Measurements from ENCODE around the gene CTSD.

Gene CTSD

GRCh38 chr11:1778141-1778911 lies 14.6 kb upstream of the CTSD start:
- H3K36me3 ChIP-seq = no peaks in the 10 kb centered on the region
- no peak overlapping the region for H3K4me3 ChIP-seq
- TF ChIP-seq Cebpa-rat (IDR thresholded peaks at IDR 0.05) = no peak
- peaks cover 13% of the 10 kb centered on the region; the same call in 1 of the 2 replicates for H3K27me3 ChIP-seq
- H3K4me2 ChIP-seq = peak overlapping the region; percentile 42
- H3K9ac ChIP-seq = no peak overlapping the region
- H4K20me1 ChIP-seq = peaks cover 20% of the 10 kb centered on the region; the same call in 1 of the 2 replicates
- peaks cover 16% of the 10 kb centered on the region for H3K9me3 ChIP-seq
- peaks cover 50% of the 10 kb centered on the region for H3K4me1 ChIP-seq
- H3K27ac ChIP-seq = no peak overlapping the region

GRCh38 chr11:1777737-1778136 lies 14.0 kb upstream of the CTSD start:
- TF ChIP-seq Cebpa-rat (IDR thresholded peaks at IDR 0.05) = peak; percentile 61; the same call in 1 of the 2 replicates
- H3K4me1 ChIP-seq = peaks cover 47% of the 10 kb centered on the region
- peak overlapping the region; percentile 42 for H3K4me2 ChIP-seq
- H3K4me3 ChIP-seq = no peak overlapping the region
- no peak overlapping the region for H3K9ac ChIP-seq
- peaks cover 7% of the 10 kb centered on the region; the same call in 1 of the 2 replicates for H3K27me3 ChIP-seq
- H3K9me3 ChIP-seq = peaks cover 16% of the 10 kb centered on the region
- peaks cover 20% of the 10 kb centered on the region; the same call in 1 of the 2 replicates for H4K20me1 ChIP-seq
- H3K36me3 ChIP-seq = no peaks in the 10 kb centered on the region
- no peak overlapping the region for H3K27ac ChIP-seq

GRCh38 chr11:1776944-1777715 lies 13.4 kb upstream of the CTSD start:
- Histone ChIP-seq H3K4me3 (no peak overlapping the region), H3K4me2 (peak overlapping the region; percentile 42; the same call in 1 of the 2 replicates), H3K27me3 (peaks cover under 1% of the 10 kb centered on the region; the same call in 1 of the 2 replicates), H3K36me3 (no peaks in the 10 kb centered on the region), H3K27ac (no peak overlapping the region), H3K4me1 (peaks cover 47% of the 10 kb centered on the region), H3K9ac (no peak overlapping the region), H3K9me3 (peaks cover 16% of the 10 kb centered on the region), H4K20me1 (peaks cover 15% of the 10 kb centered on the region; the same call in 1 of the 2 replicates)
- no peak for TF ChIP-seq Cebpa-rat (IDR thresholded peaks at IDR 0.05)

- no peak overlapping the region for H3K4me3 ChIP-seq
- no peaks in the 10 kb centered on the region for H3K36me3 ChIP-seq
- H3K9me3 ChIP-seq = peaks cover 16% of the 10 kb centered on the region
- peaks cover 7% of the 10 kb centered on the region; the same call in 1 of the 2 replicates for H4K20me1 ChIP-seq
- no peak overlapping the region for H3K27ac ChIP-seq
- H3K9ac ChIP-seq = no peak overlapping the region
- no peaks in the 10 kb centered on the region for H3K27me3 ChIP-seq
- no peak overlapping the region for H3K4me2 ChIP-seq
- TF ChIP-seq Cebpa-rat (IDR thresholded peaks at IDR 0.05) = no peak
- peaks cover 47% of the 10 kb centered on the region for H3K4me1 ChIP-seq
Observed at GRCh38 chr11:1776331-1776851, 12.7 kb upstream of the CTSD start.

- H3K9me3 ChIP-seq = peaks cover 16% of the 10 kb centered on the region
- H3K36me3 ChIP-seq = no peaks in the 10 kb centered on the region
- no peaks in the 10 kb centered on the region for H3K27me3 ChIP-seq
- no peak overlapping the region for H3K4me2 ChIP-seq
- H3K9ac ChIP-seq = no peak overlapping the region
- H3K4me1 ChIP-seq = peaks cover 32% of the 10 kb centered on the region
- H4K20me1 ChIP-seq = no peaks in the 10 kb centered on the region
- H3K27ac ChIP-seq = no peak overlapping the region
- no peak overlapping the region for H3K4me3 ChIP-seq
- TF ChIP-seq Cebpa-rat (IDR thresholded peaks at IDR 0.05) = no peak
Observed at GRCh38 chr11:1774886-1775285, 11.2 kb upstream of the CTSD start.

GRCh38 chr11:1773994-1774550 lies 10.3 kb upstream of the CTSD start:
- H3K27ac ChIP-seq = no peak overlapping the region
- no peaks in the 10 kb centered on the region for H3K36me3 ChIP-seq
- H3K4me3 ChIP-seq = no peak overlapping the region
- no peak for TF ChIP-seq Cebpa-rat (IDR thresholded peaks at IDR 0.05)
- no peaks in the 10 kb centered on the region for H3K27me3 ChIP-seq
- H3K9ac ChIP-seq = no peak overlapping the region
- H4K20me1 ChIP-seq = no peaks in the 10 kb centered on the region
- H3K4me2 ChIP-seq = no peak overlapping the region
- peaks cover 16% of the 10 kb centered on the region for H3K9me3 ChIP-seq
- peaks cover 32% of the 10 kb centered on the region for H3K4me1 ChIP-seq

- no peak overlapping the region for H3K4me3 ChIP-seq
- peaks cover 16% of the 10 kb centered on the region for H3K9me3 ChIP-seq
- no peaks in the 10 kb centered on the region for H3K27me3 ChIP-seq
- H3K4me1 ChIP-seq = peaks cover 31% of the 10 kb centered on the region
- peak overlapping the region; percentile 36 for H3K4me2 ChIP-seq
- H3K27ac ChIP-seq = no peak overlapping the region
- H3K36me3 ChIP-seq = no peaks in the 10 kb centered on the region
- H4K20me1 ChIP-seq = no peaks in the 10 kb centered on the region
- no peak overlapping the region for H3K9ac ChIP-seq
- no peak for TF ChIP-seq Cebpa-rat (IDR thresholded peaks at IDR 0.05)
Observed at GRCh38 chr11:1773131-1773993, 9.6 kb upstream of the CTSD start.

GRCh38 chr11:1772270-1773130 lies 8.8 kb upstream of the CTSD start:
- Histone ChIP-seq H3K36me3 (no peaks in the 10 kb centered on the region), H3K4me3 (no peak overlapping the region), H3K9me3 (peaks cover 16% of the 10 kb centered on the region), H3K4me1 (peaks cover 30% of the 10 kb centered on the region), H3K4me2 (peak overlapping the region; percentile 63), H3K9ac (no peak overlapping the region), H4K20me1 (no peaks in the 10 kb centered on the region), H3K27ac (0 out of 2 replicates have a peak overlapping the region, but pooled peaks have one; percentile 18), H3K27me3 (no peaks in the 10 kb centered on the region)
- no peak for TF ChIP-seq Cebpa-rat (IDR thresholded peaks at IDR 0.05)

Measured in BLaER1 (cell line).